Thoracic aorta (tissue), 2 donors: ENCODE data around the gene DMXL1. TPM values are rescaled to one million over a fixed set of nuclear protein-coding genes. Genes with fewer than 3 reads are reported as not detected.

ENCODE experiments used
- ATAC-seq: fragments of 150-250 bp; one replicate; pipeline ENCODE4 v1.8.0; 2017; ENCODE audit warnings: low read depth; ENCODE audit not compliant: insufficient number of reproducible peaks, low FRiP score
- DNase-seq: peaks from one replicate; pipeline ENCODE4 v3.0.0-alpha.2; 2020; ENCODE audit warnings: low spot score
- H3K27ac ChIP-seq, 2 donors: fragments of 200-600 bp; sonication (generic); 1 replicate in 1 of 2; 2 replicates in 1 of 2; pipeline ENCODE4 v1.5.1; 2016; ENCODE audit warnings: mild to moderate bottlenecking in 2 of 2, moderate library complexity in 2 of 2
- H3K27me3 ChIP-seq: fragments of 200-600 bp; sonication (generic); replicated peaks from 2 replicates; pipeline ENCODE4 v1.6.0; 2016; ENCODE audit warnings: mild to moderate bottlenecking; ENCODE audit not compliant: insufficient read depth
- H3K36me3 ChIP-seq: fragments of 200-600 bp; sonication (generic); one replicate; pipeline ENCODE4 v1.5.1; 2016
- H3K4me1 ChIP-seq, 2 donors: fragments of 200-600 bp; sonication (generic); 1 replicate in 1 of 2; 2 replicates in 1 of 2; pipeline versions ENCODE4 v1.5.1 to v1.6.0; 2016; ENCODE audit warnings: low read depth in 2 of 2, mild to moderate bottlenecking in 1 of 2; ENCODE audit not compliant: control insufficient read depth in 1 of 2
- H3K4me3 ChIP-seq: fragments of 200-600 bp; sonication (generic); 2 replicates; pipeline ENCODE4 v1.5.1; 2016; ENCODE audit warnings: mild to moderate bottlenecking
- H3K9me3 ChIP-seq: fragments of 200-600 bp; sonication (generic); 2 replicates; pipeline ENCODE4 v1.5.1; 2016
- CTCF ChIP-seq: fragments of 200-600 bp; sonication (generic); IDR thresholded peaks from one replicate; pipeline ENCODE4 v1.5.1; 2019; ENCODE audit warnings: antibody characterized with exemption
- total RNA-seq, 2 donors: library from RNA; depleted of rRNA; stranded (reverse); fragments of >200 nt; gene quantifications; one replicate each; pipeline versions ENCODE4 v1.1.0 to v1.2.3, GENCODE V29; 2016

DMXL1 gene
- total RNA-seq, 2 donors from 2014 or later: 47.4 to 67.6 TPM

- no peaks in the 10 kb centered on the region for H3K9me3 ChIP-seq
- no peak overlapping the region for H3K4me3 ChIP-seq
- H3K27me3 ChIP-seq: no peaks in the 10 kb centered on the region
- TF ChIP-seq CTCF: no peak
- no peak for ATAC-seq
- DNase-seq: no peak
- H3K4me1 ChIP-seq: no peaks in the 10 kb centered on the region
- no peaks in the 10 kb centered on the region for H3K36me3 ChIP-seq
- no peak overlapping the region for H3K27ac ChIP-seq
Observed at GRCh38 chr5:119036101-119036762, 34.7 kb upstream of the DMXL1 start.

- no peaks in the 10 kb centered on the region for H3K9me3 ChIP-seq
- ATAC-seq (no peak), DNase-seq (no peak)
- H3K27me3 ChIP-seq: no peaks in the 10 kb centered on the region
- H3K4me1 ChIP-seq: no peaks in the 10 kb centered on the region
- H3K4me3 ChIP-seq: no peak overlapping the region
- no peak for TF ChIP-seq CTCF
- no peaks in the 10 kb centered on the region for H3K36me3 ChIP-seq
- no peak overlapping the region for H3K27ac ChIP-seq
Observed at GRCh38 chr5:119037496-119038215, 33.2 kb upstream of the DMXL1 start.

GRCh38 chr5:119048246-119048645 is 22.6 kb upstream of the DMXL1 start:
- no peak for ATAC-seq
- no peak for DNase-seq
- Histone ChIP-seq H3K4me3 (no peak overlapping the region), H3K9me3 (no peaks in the 10 kb centered on the region), H3K27me3 (no peaks in the 10 kb centered on the region), H3K4me1 (no peaks in the 10 kb centered on the region), H3K36me3 (no peaks in the 10 kb centered on the region), H3K27ac (no peak overlapping the region)
- TF ChIP-seq CTCF: no peak

GRCh38 chr5:119049824-119050449 is 20.9 kb upstream of the DMXL1 start:
- no peak overlapping the region for H3K4me3 ChIP-seq
- no peaks in the 10 kb centered on the region for H3K4me1 ChIP-seq
- no peak overlapping the region for H3K27ac ChIP-seq
- H3K27me3 ChIP-seq: no peaks in the 10 kb centered on the region
- H3K36me3 ChIP-seq: no peaks in the 10 kb centered on the region
- no peak for TF ChIP-seq CTCF
- no peaks in the 10 kb centered on the region for H3K9me3 ChIP-seq
- ATAC-seq (no peak), DNase-seq (no peak)

GRCh38 chr5:119054101-119054500 is 16.8 kb upstream of the DMXL1 start:
- no peaks in the 10 kb centered on the region for H3K27me3 ChIP-seq
- H3K4me1 ChIP-seq: no peaks in the 10 kb centered on the region
- DNase-seq (no peak), ATAC-seq (no peak)
- H3K4me3 ChIP-seq: no peak overlapping the region
- H3K27ac ChIP-seq: no peak overlapping the region
- no peaks in the 10 kb centered on the region for H3K9me3 ChIP-seq
- TF ChIP-seq CTCF: no peak
- H3K36me3 ChIP-seq: no peaks in the 10 kb centered on the region
